PFSK-1 (cell line): ENCODE results near the gene PIK3C3.

Experiments
- FOXP2 ChIP-seq: optimal IDR thresholded peaks from 2 replicates; pipeline ENCODE3; 2011; ENCODE audit warnings: borderline replicate concordance, control low read depth, inconsistent platforms; ENCODE audit not compliant: insufficient read depth; ENCODE audit errors: extremely low read length, extremely low read depth
- POLR2AphosphoS5 ChIP-seq: IDR thresholded peaks from 2 replicates; pipeline ENCODE4 v1.6.1; 2012; ENCODE audit warnings: low read depth, mild to moderate bottlenecking, control low read depth, low read length, moderate library complexity
- SIN3A ChIP-seq: IDR thresholded peaks from 2 replicates; pipeline ENCODE4 v1.6.1; 2012; ENCODE audit warnings: mild to moderate bottlenecking, low read length, moderate library complexity, borderline replicate concordance; ENCODE audit not compliant: insufficient read depth
- TAF1 ChIP-seq: IDR thresholded peaks from 2 replicates; pipeline ENCODE4 v1.6.1; 2012; ENCODE audit warnings: low read length, control low read depth, borderline replicate concordance; ENCODE audit not compliant: insufficient read depth
- TF ChIP-seq, protein P1 (sequence below), 2 experiments: IDR thresholded peaks; 2 replicates each; pipeline versions ENCODE4 v1.6.1 to v1.8.0; 2011 to 2012; ENCODE audit warnings: low read depth in 2 of 2, low read length in 2 of 2, control low read depth in 1 of 2, inconsistent platforms in 1 of 2, mild to moderate bottlenecking in 1 of 2, moderate library complexity in 1 of 2; ENCODE audit not compliant: insufficient read depth in 1 of 2

DNA sequence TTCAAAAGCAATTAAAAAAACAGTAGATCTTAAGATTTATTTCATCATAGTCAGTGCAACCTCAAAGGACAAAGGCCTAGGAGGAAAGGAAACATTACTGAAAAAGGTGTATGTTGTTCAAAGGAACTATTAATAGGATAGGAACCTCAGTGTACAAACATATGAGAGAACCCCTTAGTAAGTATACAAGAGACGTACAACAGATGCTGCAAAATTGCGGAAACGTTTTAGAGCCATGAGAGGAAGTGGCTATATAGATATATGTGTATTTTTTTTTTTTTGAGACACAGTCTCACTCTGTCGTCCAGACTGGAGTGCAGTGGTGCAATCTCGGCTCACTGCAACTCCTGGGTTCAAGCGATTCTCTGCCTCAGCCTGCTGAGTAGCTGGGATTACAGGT, 22.2 kb downstream of the PIK3C3 start:
- TF ChIP-seq TAF1: no peak
- TF ChIP-seq POLR2AphosphoS5: no peak
- no peak for TF ChIP-seq SIN3A
- TF ChIP-seq, protein P1, sequence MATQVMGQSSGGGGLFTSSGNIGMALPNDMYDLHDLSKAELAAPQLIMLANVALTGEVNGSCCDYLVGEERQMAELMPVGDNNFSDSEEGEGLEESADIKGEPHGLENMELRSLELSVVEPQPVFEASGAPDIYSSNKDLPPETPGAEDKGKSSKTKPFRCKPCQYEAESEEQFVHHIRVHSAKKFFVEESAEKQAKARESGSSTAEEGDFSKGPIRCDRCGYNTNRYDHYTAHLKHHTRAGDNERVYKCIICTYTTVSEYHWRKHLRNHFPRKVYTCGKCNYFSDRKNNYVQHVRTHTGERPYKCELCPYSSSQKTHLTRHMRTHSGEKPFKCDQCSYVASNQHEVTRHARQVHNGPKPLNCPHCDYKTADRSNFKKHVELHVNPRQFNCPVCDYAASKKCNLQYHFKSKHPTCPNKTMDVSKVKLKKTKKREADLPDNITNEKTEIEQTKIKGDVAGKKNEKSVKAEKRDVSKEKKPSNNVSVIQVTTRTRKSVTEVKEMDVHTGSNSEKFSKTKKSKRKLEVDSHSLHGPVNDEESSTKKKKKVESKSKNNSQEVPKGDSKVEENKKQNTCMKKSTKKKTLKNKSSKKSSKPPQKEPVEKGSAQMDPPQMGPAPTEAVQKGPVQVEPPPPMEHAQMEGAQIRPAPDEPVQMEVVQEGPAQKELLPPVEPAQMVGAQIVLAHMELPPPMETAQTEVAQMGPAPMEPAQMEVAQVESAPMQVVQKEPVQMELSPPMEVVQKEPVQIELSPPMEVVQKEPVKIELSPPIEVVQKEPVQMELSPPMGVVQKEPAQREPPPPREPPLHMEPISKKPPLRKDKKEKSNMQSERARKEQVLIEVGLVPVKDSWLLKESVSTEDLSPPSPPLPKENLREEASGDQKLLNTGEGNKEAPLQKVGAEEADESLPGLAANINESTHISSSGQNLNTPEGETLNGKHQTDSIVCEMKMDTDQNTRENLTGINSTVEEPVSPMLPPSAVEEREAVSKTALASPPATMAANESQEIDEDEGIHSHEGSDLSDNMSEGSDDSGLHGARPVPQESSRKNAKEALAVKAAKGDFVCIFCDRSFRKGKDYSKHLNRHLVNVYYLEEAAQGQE (IDR thresholded peaks at IDR 0.05; ENCODE audit: insufficient read depth in 1 of 2, low read depth in 2 of 2, low read length in 2 of 2): no peak
- no peak for TF ChIP-seq FOXP2
